ENCODE data around the gene ZMIZ1. TPM values are rescaled to one million over a fixed set of nuclear protein-coding genes. Genes with fewer than 3 reads are reported as not detected.

ZMIZ1 gene
- polyA plus RNA-seq, 3 donors, result 3.3 to 64.6 (median 8.9) TPM

DNA sequence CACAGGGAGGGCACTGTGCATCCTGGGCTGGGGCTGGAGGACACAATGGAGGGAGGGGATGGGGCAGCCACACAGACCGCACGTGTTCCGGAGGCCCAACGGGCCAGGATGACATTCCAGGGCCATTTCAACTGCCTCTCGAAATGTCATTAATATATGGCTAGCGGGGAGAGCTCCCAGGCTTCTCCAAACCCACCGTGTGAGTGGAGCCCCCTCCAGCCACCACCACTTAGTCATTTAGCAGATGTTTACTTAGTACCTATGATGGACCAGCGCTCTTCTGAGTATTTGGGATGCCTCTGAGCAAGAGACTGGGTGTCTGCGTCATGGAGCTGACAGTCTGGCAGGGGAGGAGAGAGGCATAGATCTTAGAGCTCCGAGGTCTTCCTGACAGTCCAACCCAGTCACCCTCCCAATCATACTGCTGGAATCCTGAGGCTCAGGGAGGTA is 107.3 kb downstream of the ZMIZ1 start:
- peaks cover 50 to 80% of the 10 kb centered on the region in 2 donors for H3K36me3 Mint-ChIP-seq
- Histone ChIP-seq H3K9me3 (replicated peaks in 1 of 2; ENCODE audit: control insufficient read depth in 1 of 2, insufficient read depth in 1 of 2, low read length in 2 of 2) (no peaks in the 10 kb centered on the region), H3K9ac (ENCODE audit: insufficient read depth, low read length, poor library complexity, severe bottlenecking) (no peak overlapping the region), H4K20me1 (ENCODE audit: insufficient read depth, low read length) (peaks cover 100% of the 10 kb centered on the region), H2AFZ (ENCODE audit: insufficient read depth, low read depth, low read length, poor library complexity, severe bottlenecking) (no peak overlapping the region), H3K4me3 (replicated peaks in 1 of 3; ENCODE audit: low read depth in 2 of 3, low read length in 3 of 3) (no peak overlapping the region), H3K4me1 (ENCODE audit: control insufficient read depth in 1 of 2, insufficient read depth in 2 of 2, low read length in 2 of 2) (peaks cover 0 to 25% of the 10 kb centered on the region in 2 donors), H3K79me2 (ENCODE audit: insufficient read depth, low read length) (no peaks in the 10 kb centered on the region), H3K27me3 (ENCODE audit: control insufficient read depth in 2 of 2, insufficient read depth in 2 of 2, low read length in 2 of 2) (no peaks in the 10 kb centered on the region), H3K4me2 (replicated peaks; ENCODE audit: extremely low read depth, low read length, poor library complexity, severe bottlenecking) (no peak overlapping the region), H3K36me3 (replicated peaks in 1 of 2; ENCODE audit: control insufficient read depth in 1 of 2, insufficient read depth in 2 of 2, low read length in 2 of 2) (peaks cover 30 to 67% of the 10 kb centered on the region in 2 donors), H3K27ac (ENCODE audit: low read depth in 1 of 2, low read length in 2 of 2) (no peak overlapping the region)
- peak overlapping the region in 1 of 7 donors; percentile 53 for H3K27ac Mint-ChIP-seq
- no peak for DNase-seq
- TF ChIP-seq, protein P1, sequence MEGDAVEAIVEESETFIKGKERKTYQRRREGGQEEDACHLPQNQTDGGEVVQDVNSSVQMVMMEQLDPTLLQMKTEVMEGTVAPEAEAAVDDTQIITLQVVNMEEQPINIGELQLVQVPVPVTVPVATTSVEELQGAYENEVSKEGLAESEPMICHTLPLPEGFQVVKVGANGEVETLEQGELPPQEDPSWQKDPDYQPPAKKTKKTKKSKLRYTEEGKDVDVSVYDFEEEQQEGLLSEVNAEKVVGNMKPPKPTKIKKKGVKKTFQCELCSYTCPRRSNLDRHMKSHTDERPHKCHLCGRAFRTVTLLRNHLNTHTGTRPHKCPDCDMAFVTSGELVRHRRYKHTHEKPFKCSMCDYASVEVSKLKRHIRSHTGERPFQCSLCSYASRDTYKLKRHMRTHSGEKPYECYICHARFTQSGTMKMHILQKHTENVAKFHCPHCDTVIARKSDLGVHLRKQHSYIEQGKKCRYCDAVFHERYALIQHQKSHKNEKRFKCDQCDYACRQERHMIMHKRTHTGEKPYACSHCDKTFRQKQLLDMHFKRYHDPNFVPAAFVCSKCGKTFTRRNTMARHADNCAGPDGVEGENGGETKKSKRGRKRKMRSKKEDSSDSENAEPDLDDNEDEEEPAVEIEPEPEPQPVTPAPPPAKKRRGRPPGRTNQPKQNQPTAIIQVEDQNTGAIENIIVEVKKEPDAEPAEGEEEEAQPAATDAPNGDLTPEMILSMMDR (IDR thresholded peaks at IDR 0.05), result no peak
- WGBS (ENCODE audit: insufficient coverage), result 90% methylated on average over 2 of the region's 10 CpGs
- peaks cover 0 to 2% (median 1%) of the 10 kb centered on the region in 3 donors for H3K27me3 Mint-ChIP-seq (ENCODE audit: low read depth in 3 of 3)
- no peak overlapping the region for H3K4me3 Mint-ChIP-seq
- intact Hi-C loops (cut with micrococcal nuclease), result no loop called here
- H3K4me1 Mint-ChIP-seq, result peaks cover 27% of the 10 kb centered on the region
- no peaks in the 10 kb centered on the region for H3K9me3 Mint-ChIP-seq

DNA sequence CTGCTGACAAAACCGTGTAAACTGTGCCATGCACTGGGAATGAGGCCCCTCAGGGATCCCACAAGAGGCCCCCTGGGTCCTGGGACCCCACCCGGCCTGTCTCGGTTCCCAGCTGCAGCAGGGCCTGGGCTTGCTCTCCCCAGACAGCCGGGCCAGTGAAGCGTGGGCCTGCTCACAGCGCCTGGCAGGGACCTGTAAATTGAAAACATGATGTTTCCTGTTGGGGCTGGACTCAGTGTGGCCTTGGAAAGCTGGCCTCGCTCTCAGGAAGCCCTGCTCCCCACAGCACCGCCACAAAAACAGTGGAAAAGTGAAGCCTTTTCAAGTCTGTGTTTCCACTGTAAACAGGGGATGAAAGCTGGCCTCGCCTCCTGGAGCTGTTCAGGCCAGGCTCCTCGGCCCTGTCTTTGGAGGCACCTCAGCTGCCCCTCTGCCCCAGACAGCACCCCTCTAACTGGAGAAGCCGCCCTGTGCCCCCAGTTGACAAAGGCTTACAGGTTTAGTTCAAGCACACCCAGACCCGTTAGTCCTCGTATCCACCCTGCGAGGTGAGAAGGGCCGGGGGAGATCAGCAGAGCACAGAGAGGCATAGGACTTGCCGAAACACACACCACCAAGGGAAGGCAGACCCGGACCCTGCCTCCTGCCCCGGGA is 108.3 kb downstream of the ZMIZ1 start:
- peak overlapping the region in 4 of 7 donors; percentile 41 to 63 (median 48) for H3K27ac Mint-ChIP-seq
- intact Hi-C loops (cut with micrococcal nuclease), result no loop called here

More for the DNA sequence above, 108.3 kb downstream of the ZMIZ1 start:
- Mint-ChIP-seq H3K4me3 (no peak overlapping the region), H3K27me3 (ENCODE audit: low read depth in 3 of 3) (peaks cover 0 to 2% (median 0%) of the 10 kb centered on the region in 3 donors), H3K9me3 (no peaks in the 10 kb centered on the region), H3K4me1 (peaks cover 29% of the 10 kb centered on the region), H3K36me3 (peaks cover 50 to 87% of the 10 kb centered on the region in 2 donors)
- H3K4me1 ChIP-seq (ENCODE audit: control insufficient read depth in 1 of 2, insufficient read depth in 2 of 2, low read length in 2 of 2), result peaks cover 0 to 25% of the 10 kb centered on the region in 2 donors
- no peak for DNase-seq
- no peak overlapping the region for H3K9ac ChIP-seq (ENCODE audit: insufficient read depth, low read length, poor library complexity, severe bottlenecking)
- 41% methylated on average over 18 of the region's 18 CpGs for WGBS (ENCODE audit: insufficient coverage)
- no peak overlapping the region for H3K4me2 ChIP-seq (replicated peaks; ENCODE audit: extremely low read depth, low read length, poor library complexity, severe bottlenecking)
- no peak overlapping the region for H3K27ac ChIP-seq (ENCODE audit: low read depth in 1 of 2, low read length in 2 of 2)
- H3K36me3 ChIP-seq (replicated peaks in 1 of 2; ENCODE audit: control insufficient read depth in 1 of 2, insufficient read depth in 2 of 2, low read length in 2 of 2), result peaks cover 30 to 63% of the 10 kb centered on the region in 2 donors
- H3K9me3 ChIP-seq (replicated peaks in 1 of 2; ENCODE audit: control insufficient read depth in 1 of 2, insufficient read depth in 1 of 2, low read length in 2 of 2), result no peaks in the 10 kb centered on the region
- H4K20me1 ChIP-seq (ENCODE audit: insufficient read depth, low read length), result peaks cover 100% of the 10 kb centered on the region
- H3K79me2 ChIP-seq (ENCODE audit: insufficient read depth, low read length), result no peaks in the 10 kb centered on the region
- no peak overlapping the region for H2AFZ ChIP-seq (ENCODE audit: insufficient read depth, low read depth, low read length, poor library complexity, severe bottlenecking)
- H3K4me3 ChIP-seq (replicated peaks in 1 of 3; ENCODE audit: low read depth in 2 of 3, low read length in 3 of 3), result no peak overlapping the region
- TF ChIP-seq, protein P1 (IDR thresholded peaks at IDR 0.05), result no peak
- no peaks in the 10 kb centered on the region for H3K27me3 ChIP-seq (ENCODE audit: control insufficient read depth in 2 of 2, insufficient read depth in 2 of 2, low read length in 2 of 2)
